HepG2 (cell line): ENCODE data around the gene ADARB2. TPM values are rescaled to one million over a fixed set of nuclear protein-coding genes. Genes with fewer than 3 reads are reported as not detected.
A peak's percentile ranks its signal among the peaks of the same experiment; 100 is the strongest.

ENCODE experiments used
- ATAC-seq: fragments of 200-7000 bp; cut with Tn5 transposase; 3 replicates; pipeline ENCODE4 v1.9.1; 2020; ENCODE audit warnings: mild to moderate bottlenecking, moderate library complexity
- BruUV-seq: library from RNA; stranded (reverse); fragments of 400-500 nt; replicated peaks from 2 replicates; lab custom pipeline; 2021; lab: Mats Ljungman, UMichigan
- CTCF ChIA-PET: fragments of 300-600 bp; formaldehyde crosslinking; extraction: SDS; loops from one replicate; lab custom pipeline; 2021; ENCODE audit warnings: low total read pairs, inconsistent platforms, low intra/inter-chr PET ratio; lab: Yijun Ruan, JAX
- POLR2A ChIA-PET: fragments of 350-600 bp; sonication (Branson Sonifier 250); formaldehyde crosslinking; loops from one replicate; lab custom pipeline; 2020; ENCODE audit warnings: antibody characterized with exemption, inconsistent platforms; lab: Yijun Ruan, JAX
- DNase-seq: peaks from one replicate; pipeline ENCODE4 v3.0.0-alpha.2; 2015; ENCODE audit warnings: low spot score
- FAIRE-seq: peaks from 3 replicates; lab custom pipeline; 2011; peaks lifted over from hg19 to GRCh38; lab: Jason Lieb, UNC
- H2AFZ ChIP-seq: one replicate; pipeline ENCODE4 v1.6.1; 2011; ENCODE audit warnings: low read length, inconsistent platforms
- H3K27ac ChIP-seq: fragments of 300-600 bp; 3 replicates; pipeline ENCODE4 v1.8.0; 2011; ENCODE audit warnings: mixed run types, mild to moderate bottlenecking, mixed read lengths, low read length, inconsistent platforms; ENCODE audit not compliant: insufficient read depth; ENCODE audit errors: extremely low read length
- H3K27me3 ChIP-seq, 2 experiments: fragments of 200-600 bp in 1 of 2; 2 replicates in 1 of 2; 3 replicates in 1 of 2; pipeline versions ENCODE4 v1.6.0 to v1.8.0; 2011; ENCODE audit warnings: low read length in 2 of 2, mild to moderate bottlenecking in 2 of 2, moderate library complexity in 2 of 2, inconsistent platforms in 1 of 2; ENCODE audit not compliant: insufficient read depth in 2 of 2, control insufficient read depth in 1 of 2
- H3K36me3 ChIP-seq, 2 experiments: fragments of 200-600 bp in 1 of 2; replicated peaks in 1 of 2; 2 replicates in 1 of 2; 3 replicates in 1 of 2; pipeline versions ENCODE4 v1.5.1 to v1.8.0; 2011; ENCODE audit warnings: low read length in 2 of 2, inconsistent platforms in 1 of 2; ENCODE audit not compliant: insufficient read depth in 2 of 2, control insufficient read depth in 1 of 2
- H3K4me1 ChIP-seq: 2 replicates; pipeline ENCODE4 v1.5.1; 2012; ENCODE audit warnings: low read length, inconsistent platforms; ENCODE audit not compliant: insufficient read depth
- H3K4me2 ChIP-seq: 2 replicates; pipeline ENCODE4 v1.6.0; 2011; ENCODE audit warnings: low read depth, low read length, inconsistent platforms
- H3K4me3 ChIP-seq, 3 experiments: fragments of 200-600 bp in 1 of 3; sonication (generic), shearing (Covaris generic) in 1 of 3; replicated peaks in 1 of 3; 2 replicates each; pipeline ENCODE4 v1.5.1; 2011 to 2016; ENCODE audit warnings: low read length in 3 of 3, inconsistent platforms in 2 of 3, low read depth in 2 of 3, mild to moderate bottlenecking in 2 of 3, control low read depth in 1 of 3, mixed read lengths in 1 of 3; ENCODE audit not compliant: insufficient read depth in 1 of 3
- H3K79me2 ChIP-seq: one replicate; pipeline ENCODE4 v1.6.1; 2011; ENCODE audit warnings: low read length, inconsistent platforms; ENCODE audit not compliant: insufficient read depth
- H3K9ac ChIP-seq: 2 replicates; pipeline ENCODE4 v1.6.0; 2011; ENCODE audit warnings: mild to moderate bottlenecking, low read depth, low read length, inconsistent platforms; ENCODE audit not compliant: insufficient read depth
- H3K9me3 ChIP-seq: 2 replicates; pipeline ENCODE4 v1.5.1; 2012; ENCODE audit warnings: mild to moderate bottlenecking, low read length
- H4K20me1 ChIP-seq: 2 replicates; pipeline ENCODE4 v1.6.0; 2011; ENCODE audit warnings: inconsistent platforms, mild to moderate bottlenecking, low read length, moderate library complexity; ENCODE audit not compliant: insufficient read depth
- DMTF1 ChIP-seq: sonication (generic); formaldehyde crosslinking; IDR thresholded peaks from 2 replicates; pipeline ENCODE4 v1.4.0; 2020; ENCODE audit warnings: mild to moderate bottlenecking, missing genetic modification reagents
- E2F5 ChIP-seq: sonication (generic); formaldehyde crosslinking; conservative IDR thresholded peaks from 2 replicates; pipeline ENCODE4 v1.4.0; 2020; ENCODE audit warnings: missing genetic modification reagents
- GLI4 ChIP-seq: sonication (generic); formaldehyde crosslinking; IDR thresholded peaks from 2 replicates; pipeline ENCODE4 v1.5.1; 2020; ENCODE audit warnings: missing genetic modification reagents, mild to moderate bottlenecking, moderate library complexity, borderline replicate concordance
- HDAC1 ChIP-seq: sonication (generic); formaldehyde crosslinking; IDR thresholded peaks from 2 replicates; pipeline ENCODE4 v1.5.1; 2020; ENCODE audit warnings: mild to moderate bottlenecking, missing genetic modification reagents
- HES4 ChIP-seq: sonication (generic); formaldehyde crosslinking; IDR thresholded peaks from 2 replicates; pipeline ENCODE4 v1.9.0; 2021; ENCODE audit warnings: mild to moderate bottlenecking, missing genetic modification reagents, borderline replicate concordance
- PHF21A ChIP-seq: sonication (generic); formaldehyde crosslinking; IDR thresholded peaks from 2 replicates; pipeline ENCODE4 v1.5.0; 2020; ENCODE audit warnings: mild to moderate bottlenecking, missing genetic modification reagents
- SP140L ChIP-seq: sonication (generic); formaldehyde crosslinking; IDR thresholded peaks from 2 replicates; pipeline ENCODE4 v1.4.0; 2020; ENCODE audit warnings: missing genetic modification reagents, borderline replicate concordance
- SRSF4 ChIP-seq: fragments of 200-400 bp; formaldehyde crosslinking; IDR thresholded peaks from one replicate; pipeline ENCODE4 v1.6.1; 2018; ENCODE audit warnings: mild to moderate bottlenecking, low read depth, low read length, moderate library complexity; ENCODE audit not compliant: poor library complexity, severe bottlenecking
- SRSF9 ChIP-seq: fragments of 200-400 bp; formaldehyde crosslinking; IDR thresholded peaks from 2 replicates; pipeline ENCODE4 v1.6.1; 2018; ENCODE audit warnings: borderline replicate concordance, mild to moderate bottlenecking, low read depth, low read length; ENCODE audit not compliant: insufficient read depth, poor library complexity, severe bottlenecking
- YEATS4 ChIP-seq: sonication (generic); formaldehyde crosslinking; IDR thresholded peaks from 2 replicates; pipeline ENCODE4 v1.4.0; 2020; ENCODE audit warnings: missing genetic modification reagents, borderline replicate concordance
- ZKSCAN1 ChIP-seq: fragments of 150-350 bp; IDR thresholded peaks from 2 replicates; pipeline ENCODE4 v1.6.1; 2014; ENCODE audit warnings: low read length
- ZNF333 ChIP-seq: sonication (generic); formaldehyde crosslinking; IDR thresholded peaks from 2 replicates; pipeline ENCODE4 v1.4.0; 2020; ENCODE audit warnings: mild to moderate bottlenecking, missing genetic modification reagents, borderline replicate concordance
- ZNF335 ChIP-seq: sonication (generic); formaldehyde crosslinking; IDR thresholded peaks from 2 replicates; pipeline ENCODE4 v1.4.0; 2020; ENCODE audit warnings: missing genetic modification reagents
- ZNF577 ChIP-seq: sonication (generic); formaldehyde crosslinking; IDR thresholded peaks from 2 replicates; pipeline ENCODE4 v1.4.0; 2020; ENCODE audit warnings: mild to moderate bottlenecking, low read depth, missing genetic modification reagents, borderline replicate concordance
- ZNF761 ChIP-seq: sonication (generic); formaldehyde crosslinking; conservative IDR thresholded peaks from 2 replicates; pipeline ENCODE4 v1.4.0; 2020; ENCODE audit warnings: mild to moderate bottlenecking, missing genetic modification reagents
- ZNF766 ChIP-seq: sonication (generic); formaldehyde crosslinking; IDR thresholded peaks from 2 replicates; pipeline ENCODE4 v1.5.0; 2020; ENCODE audit warnings: missing genetic modification reagents, borderline replicate concordance
- ZNF780A ChIP-seq: sonication (generic); formaldehyde crosslinking; IDR thresholded peaks from 2 replicates; pipeline ENCODE4 v1.8.0; 2022; ENCODE audit warnings: mild to moderate bottlenecking, missing genetic modification reagents, moderate library complexity
- ZSCAN30 ChIP-seq: sonication (generic); formaldehyde crosslinking; IDR thresholded peaks from 2 replicates; pipeline ENCODE4 v1.5.0; 2020; ENCODE audit warnings: mild to moderate bottlenecking, missing genetic modification reagents
- WGBS: methylation state at CpG from one replicate; pipeline ENCODE4 v1.1.6; 2017; ENCODE audit warnings: low lambda C conversion rate; 5-methylcytosine and 5-hydroxymethylcytosine counted together
- in situ Hi-C: cut with HindIII; loops from 2 replicates; pipeline ENCODE4 v1.10.0; 2017; ENCODE audit warnings: low pct_unique_long_range_greater_than_20kb; ENCODE audit not compliant: extremely low pct_ligation_motif_present
- intact Hi-C: fragments of 100-400 bp; cut with micrococcal nuclease; formaldehyde crosslinking; loops from one replicate; pipeline ENCODE4 v1.10.0; 2022; ENCODE audit not compliant: unreplicated experiment
- polyA plus RNA-seq, 8 experiments: library from polyadenylated mRNA; depleted of rRNA in 3 of 8; stranded (reverse) in 7 of 8; unstranded in 1 of 8; fragments of >200 nt; fragmentation: Illumina TruSeq in 4 of 8; extraction: Trizol in 4 of 8; gene quantifications; 2 replicates each; pipeline versions ENCODE4 v1.2.1 to v1.2.3, GENCODE V29; 2011 to 2016; ENCODE audit warnings: low read depth in 4 of 8, missing spikeins in 1 of 8, mixed read lengths in 1 of 8; ENCODE audit not compliant: insufficient read depth in 1 of 8
- total RNA-seq, 5 experiments: library from RNA; depleted of rRNA; stranded (reverse); fragments of >200 nt; fragmentation: Illumina TruSeq; extraction: Trizol; gene quantifications; 2 replicates each; pipeline ENCODE4 v1.2.3, GENCODE V29; 2016; ENCODE audit warnings: low read depth in 1 of 5
- TF ChIP-seq, protein P1 (sequence below): sonication (generic); formaldehyde crosslinking; IDR thresholded peaks from 2 replicates; pipeline ENCODE4 v1.8.1; 2023; ENCODE audit warnings: missing genetic modification reagents, mild to moderate bottlenecking, borderline replicate concordance
- TF ChIP-seq, protein P2 (sequence below): sonication (generic); formaldehyde crosslinking; IDR thresholded peaks from 2 replicates; pipeline ENCODE4 v1.8.1; 2023; ENCODE audit warnings: mild to moderate bottlenecking, missing genetic modification reagents

Gene ADARB2
- total and polyA plus RNA-seq, 2 of the 13 experiments (the other 11 are each of a cell fraction or from before 2014, with no cell fraction given): not detected

DNA sequence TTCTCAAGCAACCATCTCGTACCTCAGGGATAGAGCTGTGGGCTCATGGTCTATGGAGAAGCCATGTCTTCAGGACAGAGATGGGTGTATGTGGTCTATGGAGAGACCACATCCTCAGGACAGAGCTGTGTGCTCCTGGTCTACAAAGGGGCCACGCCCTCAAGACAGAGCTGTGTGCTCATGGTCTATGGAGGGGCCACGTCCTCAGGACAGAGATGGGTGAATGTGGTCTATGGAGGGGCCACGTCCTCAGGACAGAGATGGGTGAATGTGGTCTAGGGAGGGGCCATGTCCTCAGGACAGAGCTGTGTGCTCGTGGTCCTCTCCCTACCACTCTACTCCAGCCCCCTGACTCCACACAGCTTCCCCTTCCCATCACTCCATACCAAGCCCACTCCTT lies 563.3 kb downstream of the ADARB2 start (continued):
- TF ChIP-seq SRSF9 (no peak), ZNF780A (no peak), HES4 (no peak), PHF21A (no peak), ZKSCAN1 (no peak), ZNF335 (CRISPR knock-in tag) (no peak), HDAC1 (no peak)
- TF ChIP-seq, protein P1, sequence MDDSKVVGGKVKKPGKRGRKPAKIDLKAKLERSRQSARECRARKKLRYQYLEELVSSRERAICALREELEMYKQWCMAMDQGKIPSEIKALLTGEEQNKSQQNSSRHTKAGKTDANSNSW: no peak

DNA sequence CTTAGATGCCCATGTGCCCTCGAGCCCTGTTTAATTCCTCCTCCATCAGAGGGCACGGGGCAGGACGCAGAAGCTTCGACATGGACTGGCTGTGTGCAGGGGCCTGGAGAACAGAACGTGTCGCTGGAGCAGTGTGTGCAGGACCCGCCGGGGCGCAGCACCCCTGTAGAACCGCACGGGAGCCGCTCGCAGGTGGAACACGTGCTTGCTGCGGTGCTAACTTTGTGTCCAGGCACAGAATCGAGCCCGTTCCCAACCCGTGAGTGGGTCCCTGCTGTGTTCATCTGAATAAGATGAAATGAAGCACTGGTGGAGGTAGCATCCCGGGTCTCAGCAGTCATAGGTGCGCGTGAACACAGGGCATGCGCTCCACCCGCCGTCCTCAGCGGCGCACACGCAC lies 564.2 kb downstream of the ADARB2 start:
- CTCF ChIA-PET: no interaction called here
- WGBS: 0% methylated on average over 2 of the region's 27 CpGs
- TF ChIP-seq E2F5 (no peak), YEATS4 (CRISPR knock-in tag) (no peak), ZSCAN30 (CRISPR knock-in tag) (no peak), ZNF577 (CRISPR knock-in tag) (no peak), SP140L (CRISPR knock-in tag) (no peak), ZNF333 (no peak), DMTF1 (CRISPR knock-in tag) (no peak), GLI4 (no peak), ZNF761 (CRISPR knock-in tag) (no peak), ZNF766 (CRISPR knock-in tag) (no peak), SRSF4 (no peak)
- TF ChIP-seq, protein P2, sequence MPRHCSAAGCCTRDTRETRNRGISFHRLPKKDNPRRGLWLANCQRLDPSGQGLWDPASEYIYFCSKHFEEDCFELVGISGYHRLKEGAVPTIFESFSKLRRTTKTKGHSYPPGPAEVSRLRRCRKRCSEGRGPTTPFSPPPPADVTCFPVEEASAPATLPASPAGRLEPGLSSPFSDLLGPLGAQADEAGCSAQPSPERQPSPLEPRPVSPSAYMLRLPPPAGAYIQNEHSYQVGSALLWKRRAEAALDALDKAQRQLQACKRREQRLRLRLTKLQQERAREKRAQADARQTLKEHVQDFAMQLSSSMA: no peak

More for the DNA sequence above, 564.2 kb downstream of the ADARB2 start:
- H3K79me2 ChIP-seq: no peaks in the 10 kb centered on the region
- no peaks in the 10 kb centered on the region for H4K20me1 ChIP-seq
- BruUV-seq: no TSS peak
- H3K4me3 ChIP-seq: no peak overlapping the region
- no peak overlapping the region for H2AFZ ChIP-seq
- H3K9ac ChIP-seq: no peak overlapping the region
- H3K4me2 ChIP-seq: no peak overlapping the region
- no peaks in the 10 kb centered on the region for H3K4me1 ChIP-seq
- intact Hi-C loops (no loop called here), in situ Hi-C loops (no loop called here)
- no peaks in the 10 kb centered on the region for H3K36me3 ChIP-seq
- no peak for FAIRE-seq
- peaks cover 16 to 78% of the 10 kb centered on the region in 2 experiments for H3K27me3 ChIP-seq
- H3K27ac ChIP-seq: no peak overlapping the region
- no peaks in the 10 kb centered on the region for H3K9me3 ChIP-seq
- ATAC-seq: peak; percentile 21; the same call in 2 of the 3 replicates
- no peak for DNase-seq
- POLR2A ChIA-PET: no interaction called here
